Ovary (tissue), 3 donors: ENCODE data around the gene METTL6.

Experiments used
- EP300 ChIP-seq: sonication (generic); formaldehyde crosslinking; IDR thresholded peaks from one replicate; pipeline ENCODE4 v1.6.1; 2017; ENCODE audit warnings: antibody characterized with exemption
- TF ChIP-seq, protein P1 (sequence below), 3 donors: fragments of 450-650 bp in 2 of 3; fragments of 200-600 bp in 1 of 3; IDR thresholded peaks; one replicate each; pipeline versions ENCODE4 v1.5.1 to v1.8.0; 2016 to 2022; ENCODE audit warnings: antibody characterized with exemption in 3 of 3, mild to moderate bottlenecking in 1 of 3
- donor health status: DM: no; HTN: no; CAD: no.

DNA sequence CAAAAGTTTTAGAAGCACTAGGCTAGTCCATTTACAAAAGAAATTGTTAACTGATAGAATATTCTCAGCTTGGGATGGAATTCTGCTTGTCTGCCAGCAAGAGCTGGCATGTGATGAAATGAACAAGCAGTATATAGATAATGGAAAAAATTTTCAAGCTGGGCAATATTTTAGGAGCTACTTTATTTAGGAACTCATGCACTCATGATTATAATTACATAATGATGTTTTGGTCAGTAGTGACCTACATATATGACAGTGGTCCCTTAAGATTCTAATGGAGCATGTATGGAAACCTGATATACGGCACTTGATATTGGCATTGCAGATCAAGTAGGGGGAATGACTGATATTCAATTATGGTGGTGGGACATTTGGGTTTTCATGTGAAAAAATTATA is 6.2 kb upstream of the METTL6 start:
- TF ChIP-seq, protein P1, sequence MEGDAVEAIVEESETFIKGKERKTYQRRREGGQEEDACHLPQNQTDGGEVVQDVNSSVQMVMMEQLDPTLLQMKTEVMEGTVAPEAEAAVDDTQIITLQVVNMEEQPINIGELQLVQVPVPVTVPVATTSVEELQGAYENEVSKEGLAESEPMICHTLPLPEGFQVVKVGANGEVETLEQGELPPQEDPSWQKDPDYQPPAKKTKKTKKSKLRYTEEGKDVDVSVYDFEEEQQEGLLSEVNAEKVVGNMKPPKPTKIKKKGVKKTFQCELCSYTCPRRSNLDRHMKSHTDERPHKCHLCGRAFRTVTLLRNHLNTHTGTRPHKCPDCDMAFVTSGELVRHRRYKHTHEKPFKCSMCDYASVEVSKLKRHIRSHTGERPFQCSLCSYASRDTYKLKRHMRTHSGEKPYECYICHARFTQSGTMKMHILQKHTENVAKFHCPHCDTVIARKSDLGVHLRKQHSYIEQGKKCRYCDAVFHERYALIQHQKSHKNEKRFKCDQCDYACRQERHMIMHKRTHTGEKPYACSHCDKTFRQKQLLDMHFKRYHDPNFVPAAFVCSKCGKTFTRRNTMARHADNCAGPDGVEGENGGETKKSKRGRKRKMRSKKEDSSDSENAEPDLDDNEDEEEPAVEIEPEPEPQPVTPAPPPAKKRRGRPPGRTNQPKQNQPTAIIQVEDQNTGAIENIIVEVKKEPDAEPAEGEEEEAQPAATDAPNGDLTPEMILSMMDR (IDR thresholded peaks at IDR 0.05), result no peak
- no peak for TF ChIP-seq EP300
